T-helper 2 cell (primary cell): ENCODE data around the gene USP35.

ENCODE experiments used
- DNase-seq, 5 experiments: peaks; one replicate each; pipeline versions ENCODE4 v3.0.0 to v3.0.0-alpha.2; 2012 to 2022
- total RNA-seq, 2 donors: gene quantifications; one replicate each; lab custom pipeline; 2026; lab: John Stamatoyannopoulos, UW

Gene USP35
- total RNA-seq: 19.2 to 34.6 reads per million in 2 donors

DNA sequence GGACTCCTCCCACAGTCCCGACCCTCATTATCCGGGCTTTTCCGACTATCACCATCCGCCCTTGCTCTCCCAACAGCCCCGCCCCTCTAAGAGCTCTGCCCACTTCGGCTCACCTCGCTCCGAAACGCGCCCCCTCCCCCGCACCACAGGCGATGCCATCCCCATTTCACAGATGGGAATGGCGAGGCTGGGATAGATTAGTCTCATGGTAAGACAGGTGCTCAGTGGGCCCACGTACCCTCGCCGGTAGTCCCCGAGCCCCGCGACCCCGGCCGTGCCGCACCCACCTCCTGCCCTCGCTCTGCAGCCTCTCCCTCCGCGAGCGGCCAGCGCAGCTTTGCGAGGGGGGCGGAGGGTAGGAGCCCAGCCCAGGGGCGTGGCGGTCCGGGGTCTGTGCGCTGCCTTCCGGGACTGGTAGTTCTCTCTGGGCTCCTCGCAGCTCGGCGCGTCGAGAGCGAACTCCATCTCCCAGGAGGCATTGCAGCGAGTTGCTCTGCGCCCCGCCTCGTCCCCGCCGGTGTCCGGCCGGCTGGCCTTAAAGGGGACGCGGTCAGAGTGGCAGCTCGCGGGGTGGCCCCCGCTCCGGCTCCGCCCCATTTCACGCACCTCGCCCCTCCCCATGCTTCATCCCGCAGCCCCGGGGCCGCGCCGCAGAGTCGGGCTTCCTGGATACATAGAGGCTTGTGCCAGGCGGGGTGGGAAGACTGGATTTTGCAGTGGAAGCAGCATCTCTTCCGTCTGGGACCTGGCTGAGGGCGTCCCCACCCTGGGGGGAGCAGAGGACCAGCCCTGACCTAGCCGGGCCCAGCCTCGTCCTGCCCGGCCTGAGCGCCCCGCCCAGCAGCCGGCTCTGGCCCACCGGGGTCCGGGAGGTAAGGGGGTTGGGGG, at the start of gene USP35, which contains the start of gene KCTD21:
Gene USP35 (plus strand): TSS at position 634 of the 888 bp plus-strand sequence. CDS start 7,327 bp downstream, outside the sequence.
Gene KCTD21 (minus strand): TSS at position 341 of the 888 bp plus-strand sequence. CDS start 14,072 bp downstream, outside the sequence.
- peak; percentile 76 to 96 (median 85) for DNase-seq

GRCh38 chr11:78139422-78140391, 49.0 kb upstream of the USP35 start, which contains the start of gene ALG8:
Gene ALG8 (minus strand): TSS chr11:78139626. CDS start chr11:78139588, 38 bp downstream.
- peak; percentile 90 to 97 (median 95) for DNase-seq

DNA sequence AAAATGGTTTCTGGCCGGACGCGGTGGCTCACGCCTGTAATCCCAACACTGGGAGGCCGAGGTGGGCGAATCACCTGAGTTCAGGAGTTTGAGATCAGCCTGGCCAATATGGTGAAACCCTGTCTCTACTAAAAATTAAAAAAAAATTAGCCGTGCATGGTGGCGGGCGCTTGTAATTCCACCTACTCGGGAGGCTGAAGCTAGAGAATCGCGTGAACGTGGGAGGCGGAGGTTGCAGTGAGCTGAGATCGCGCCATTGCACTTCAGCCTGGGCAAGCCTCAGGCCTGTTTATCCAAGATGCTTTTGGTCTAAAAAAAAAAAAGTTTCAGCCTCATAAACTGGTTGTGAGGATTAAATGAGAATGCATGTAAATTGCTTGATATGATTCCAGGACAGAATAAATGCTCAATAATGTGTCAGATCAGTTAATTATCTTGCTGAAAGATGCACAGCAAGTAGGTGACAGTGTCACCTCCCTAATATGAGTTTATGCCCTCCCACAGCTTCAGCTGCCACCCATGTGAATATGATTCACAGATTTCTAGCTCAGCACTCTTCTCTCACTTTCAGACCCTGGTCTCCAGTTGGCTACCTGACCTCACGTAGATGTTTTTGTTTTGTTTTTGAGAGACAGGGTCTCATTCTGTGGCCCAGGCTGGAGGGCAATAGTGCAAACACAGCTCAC, 48.2 kb upstream of the USP35 start:
- peak in 1 of 5 experiments; percentile 48 for DNase-seq

DNA sequence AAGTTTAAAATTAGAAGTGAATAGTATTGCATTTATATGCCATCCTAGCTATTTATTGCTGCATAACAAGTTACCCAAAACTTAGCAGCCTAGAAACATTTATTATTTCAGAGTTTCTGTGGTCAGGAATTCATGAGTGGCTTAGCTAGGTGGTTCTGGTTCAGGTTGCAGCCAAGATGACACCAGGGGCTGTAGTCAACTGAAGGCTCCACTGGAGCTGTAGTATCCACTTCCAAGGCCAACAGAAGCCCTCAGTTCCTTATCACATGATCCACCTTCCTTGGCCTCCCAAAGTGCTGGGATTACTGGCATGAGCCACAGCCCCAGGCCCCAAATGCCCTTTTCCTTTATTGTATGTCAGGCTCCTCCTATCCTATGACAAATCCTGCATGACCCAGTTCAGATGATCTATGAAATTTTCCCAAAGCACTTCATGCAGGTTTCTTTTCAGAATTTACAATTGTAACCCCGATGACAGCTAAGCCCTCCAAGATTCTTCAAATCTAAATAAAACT, 43.2 kb upstream of the USP35 start:
- no peak for DNase-seq

DNA sequence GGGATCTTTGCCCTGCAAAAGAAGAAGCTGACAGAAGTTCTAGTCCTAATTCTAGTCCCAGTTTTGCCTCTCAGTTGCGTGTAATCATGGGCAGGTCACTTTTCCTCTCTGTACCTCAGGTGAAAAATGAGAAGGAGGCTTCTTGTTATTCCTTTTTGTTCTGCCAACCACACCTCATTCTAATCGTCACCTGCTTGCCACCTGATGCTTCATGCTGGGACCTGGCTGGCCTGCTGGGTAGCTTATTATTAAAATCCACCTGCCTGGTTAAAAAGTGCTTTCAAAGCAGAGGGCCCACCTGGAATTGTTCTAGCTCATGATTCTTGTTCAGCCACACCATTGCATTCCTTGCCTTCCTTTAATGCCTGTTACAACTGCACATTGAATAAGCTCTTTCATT, 40.9 kb upstream of the USP35 start:
- no peak for DNase-seq

GRCh38 chr11:78149646-78150045, 39.1 kb upstream of the USP35 start:
- DNase-seq: peak in 1 of 5 experiments; percentile 31

GRCh38 chr11:78150346-78150745, 38.4 kb upstream of the USP35 start:
- no peak for DNase-seq

DNA sequence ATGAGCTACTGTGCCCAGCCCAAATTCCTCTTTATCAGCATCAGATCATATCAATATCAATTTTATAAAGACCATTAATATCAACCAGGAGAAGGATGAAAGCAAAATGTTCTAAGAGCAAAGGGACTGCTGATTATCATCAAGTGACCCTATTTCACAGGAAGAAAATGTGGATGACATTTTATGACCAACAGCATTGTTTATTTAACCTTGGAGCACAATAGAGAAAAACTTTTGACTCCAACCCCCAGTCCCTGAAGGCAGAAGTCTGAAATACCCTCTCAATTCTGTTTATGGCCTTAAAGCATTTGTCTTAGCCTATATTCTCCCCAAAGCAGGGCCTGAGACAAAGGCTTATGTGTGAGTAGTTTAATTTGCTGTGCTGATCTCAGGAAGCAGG, 38.0 kb upstream of the USP35 start:
- no peak for DNase-seq

- DNase-seq: no peak
These were observed 36.9 kb upstream of the USP35 start for GRCh38 chr11:78151804-78152203.

- DNase-seq: no peak
These were observed 32.4 kb upstream of the USP35 start for GRCh38 chr11:78156127-78156844.

DNA sequence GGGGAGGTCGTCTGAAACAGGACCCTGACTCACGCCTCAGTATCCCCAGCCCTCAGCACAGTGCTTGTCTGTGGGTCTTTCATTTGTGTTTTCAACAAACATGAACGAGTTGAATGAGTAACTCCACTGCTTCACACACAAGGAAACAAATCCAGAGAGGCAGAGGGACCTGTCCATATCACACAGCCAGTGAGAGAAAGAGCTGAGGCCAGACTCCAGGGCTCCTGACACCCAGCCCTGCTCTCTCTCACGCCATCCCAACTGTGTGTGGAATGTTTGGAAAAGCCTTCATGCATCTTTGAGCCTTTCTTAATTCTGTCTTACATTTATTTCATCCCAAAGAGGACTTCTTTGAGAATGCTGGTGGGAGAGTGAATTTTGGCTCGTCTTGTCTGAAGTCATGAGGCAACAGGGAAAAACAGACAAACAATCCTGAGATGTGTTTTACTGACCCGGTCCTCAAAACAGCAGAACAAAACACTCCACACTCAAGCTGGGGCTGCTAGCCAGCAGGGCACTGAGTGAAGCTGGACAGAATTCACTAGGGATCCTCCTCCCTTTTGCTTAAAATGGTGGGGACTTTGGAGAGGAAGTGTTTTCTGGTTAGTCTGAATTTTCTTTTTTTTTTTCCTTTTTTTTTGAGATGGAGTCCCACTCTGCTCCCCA, 29.6 kb upstream of the USP35 start:
- no peak for DNase-seq

DNA sequence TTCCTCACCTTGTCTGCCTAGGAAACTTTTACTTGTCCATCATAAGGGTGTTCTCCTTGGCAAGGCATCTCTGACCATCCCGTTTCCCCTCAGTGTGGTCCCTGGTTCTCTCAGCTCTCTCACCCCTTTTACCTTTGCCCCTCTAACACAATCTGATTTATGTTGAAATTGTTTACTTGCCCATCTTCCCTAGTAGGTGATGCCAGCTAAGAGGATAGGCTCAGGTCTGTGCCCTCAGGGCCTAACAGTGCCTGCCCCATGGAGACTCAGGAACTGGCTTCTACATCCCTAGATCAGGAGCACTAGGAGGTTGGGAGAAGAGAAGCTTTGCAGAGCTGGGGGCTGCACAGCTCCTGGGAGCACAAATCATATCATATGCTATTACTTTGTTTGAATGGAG, 28.2 kb upstream of the USP35 start:
- no peak for DNase-seq

GRCh38 chr11:78161346-78161745, 27.4 kb upstream of the USP35 start:
- DNase-seq: no peak

GRCh38 chr11:78161962-78162371, 26.8 kb upstream of the USP35 start:
- no peak for DNase-seq

GRCh38 chr11:78163828-78164227, 24.9 kb upstream of the USP35 start:
- DNase-seq: no peak

GRCh38 chr11:78164471-78164870, 24.2 kb upstream of the USP35 start:
- DNase-seq: no peak

GRCh38 chr11:78166855-78167469, 21.8 kb upstream of the USP35 start:
- DNase-seq: no peak

DNA sequence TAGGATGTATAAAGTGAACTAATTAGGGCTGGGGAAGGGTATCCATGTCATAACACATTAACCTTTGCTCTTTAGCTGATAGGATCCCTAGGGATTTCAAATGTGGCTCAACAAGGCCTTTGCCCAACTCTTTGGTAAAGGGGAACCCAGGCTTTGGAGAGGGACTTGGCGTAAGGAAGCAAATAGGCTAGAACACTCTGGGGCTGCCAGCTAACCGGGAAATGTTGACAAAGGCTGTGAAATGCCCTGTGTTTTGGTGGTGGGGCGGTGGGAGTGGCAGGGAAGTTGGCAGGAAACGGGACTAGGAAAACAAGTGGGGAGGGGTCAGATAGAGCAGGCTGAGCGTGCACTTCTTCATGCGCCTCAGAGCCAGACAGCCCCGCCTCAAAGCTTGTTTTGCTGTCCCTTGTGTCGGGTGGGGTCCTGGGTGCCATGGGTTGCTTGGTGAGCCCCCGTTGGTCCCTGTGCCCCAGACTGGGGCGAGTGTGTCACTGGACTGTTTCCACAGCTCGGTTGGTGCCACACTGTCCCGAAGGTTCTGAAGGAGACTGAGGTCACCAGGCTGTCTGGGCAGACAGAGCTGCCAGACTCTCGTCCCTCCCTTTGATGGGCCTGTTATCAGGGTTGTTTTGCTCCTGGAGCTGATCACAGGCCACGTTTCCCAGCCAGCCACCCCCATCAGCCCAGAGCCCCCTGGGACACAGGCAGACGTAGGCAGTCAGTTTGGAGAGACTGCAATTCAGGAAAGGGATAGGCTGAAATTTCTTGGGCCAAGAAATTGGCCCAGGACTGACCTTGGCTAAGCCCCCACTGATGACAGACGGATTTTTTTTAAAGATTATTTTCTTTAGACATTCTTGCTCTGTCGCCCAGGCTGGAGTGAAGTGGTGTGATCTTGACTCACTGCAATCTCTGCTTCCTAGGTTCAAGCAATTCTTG, 19.9 kb upstream of the USP35 start:
- DNase-seq: no peak

DNA sequence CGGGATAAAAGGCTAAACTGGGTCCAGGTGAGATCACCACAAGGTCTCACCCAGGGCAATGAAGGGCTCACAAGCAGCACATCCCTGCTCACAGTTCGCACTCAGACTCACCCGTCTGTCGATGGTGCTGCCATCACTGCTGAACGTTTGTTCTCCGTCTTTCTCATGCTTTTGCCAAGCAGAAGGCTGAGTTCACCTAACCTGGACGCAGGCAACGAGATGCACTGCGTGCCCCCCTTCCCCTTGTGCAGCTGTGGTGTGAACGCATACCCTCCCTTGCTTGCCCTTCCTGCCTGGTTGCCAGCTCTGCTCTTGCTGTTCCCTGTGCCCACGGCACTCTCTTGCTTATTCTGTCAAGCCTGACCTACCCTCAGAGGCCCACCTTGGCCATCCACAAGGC, 18.3 kb upstream of the USP35 start:
- no peak for DNase-seq
